Left lung (tissue), 14 donors: ENCODE measurements around the gene KEAP1. TPM values are rescaled to one million over a fixed set of nuclear protein-coding genes. Genes with fewer than 3 reads are reported as not detected.
"Not testable (repeated sequence)": the region's sequence is repeated elsewhere in the genome, so short reads cannot be mapped to it uniquely, and the experiment has no call there.

Experiments
- ATAC-seq: fragments of 200-7000 bp; cut with Tn5 transposase; one replicate; pipeline ENCODE4 v1.9.1; 2020; ENCODE audit warnings: moderate library complexity
- DNase-seq, 4 donors: peaks; one replicate each; pipeline ENCODE4 v3.0.0-alpha.2; 2013 to 2020
- H3K27ac ChIP-seq, 2 donors: fragments of 200-600 bp; sonication (generic) in 1 of 2; one replicate each; pipeline versions ENCODE4 v1.5.0 to v1.8.0; 2020 to 2021
- H3K27me3 ChIP-seq, 2 donors: fragments of 200-600 bp; sonication (generic) in 1 of 2; one replicate each; pipeline versions ENCODE4 v1.5.0 to v1.8.0; 2020 to 2021
- H3K36me3 ChIP-seq, 2 donors: fragments of 200-600 bp; sonication (generic) in 1 of 2; one replicate each; pipeline versions ENCODE4 v1.5.0 to v1.8.0; 2020 to 2021
- H3K4me1 ChIP-seq, 2 donors: fragments of 200-600 bp; one replicate each; pipeline ENCODE4 v1.8.0; 2021
- H3K4me3 ChIP-seq, 2 donors: fragments of 200-600 bp; sonication (generic) in 1 of 2; one replicate each; pipeline versions ENCODE4 v1.5.0 to v1.8.0; 2020 to 2021; ENCODE audit warnings: mild to moderate bottlenecking in 1 of 2
- H3K9me3 ChIP-seq, 2 donors: fragments of 200-600 bp; sonication (generic) in 1 of 2; one replicate each; pipeline versions ENCODE4 v1.5.0 to v1.8.0; 2020 to 2021
- CTCF ChIP-seq, 2 donors: fragments of 200-600 bp; sonication (generic) in 1 of 2; IDR thresholded peaks; one replicate each; pipeline versions ENCODE4 v1.5.0 to v1.8.0; 2021; ENCODE audit warnings: antibody characterized with exemption in 2 of 2
- intact Hi-C, 2 donors: fragments of 100-400 bp; cut with DNase I; formaldehyde crosslinking; loops; one replicate each; pipeline versions ENCODE4 v1.11.2 to v1.14.2; 2022
- long read RNA-seq, 12 donors: library from polyadenylated mRNA in 2 of 12; unstranded in 2 of 12; transcript quantifications; one replicate each; pipeline ENCODE4 v2.0.0 and lab custom pipeline, GENCODE V29; 2019 to 2026
- polyA plus RNA-seq, 6 donors: library from polyadenylated mRNA; unstranded; fragments of 120-200 nt; gene quantifications; one replicate each; pipeline ENCODE4 v1.2.1, GENCODE V29; 2013; ENCODE audit not compliant: insufficient read length in 6 of 6
- total RNA-seq, 2 donors: library from RNA; stranded (reverse); fragmentation: NEBNext Ultra II Directional; extraction: Animal tissue kit (Norgen Biotek cat#: 25700); gene quantifications; one replicate each; pipeline ENCODE4 v1.2.1, GENCODE V29; 2021
- donor health status: DM: no; HTN: yes; CAD: no.
- donor health status: DM: no; HTN: no; CAD: no.

KEAP1 gene
- 10 to 100 TPM; 56.0 to 82.2 TPM for total RNA-seq
- polyA plus RNA-seq, result 10 to 100 TPM; 61.4 to 81.3 (median 75.8) TPM
- long read RNA-seq, donor 1, transcript KEAP1-201 (6 exons, 2,955 nt), result minor isoform, 6 of 65 reads
- long read RNA-seq, donor 1, transcript KEAP1-202 (6 exons, 2,648 nt), result minor isoform, 5 of 65 reads
- long read RNA-seq, donor 1, transcript KEAP1-205 (2 exons, 451 nt), result major isoform, 22 of 65 reads
- long read RNA-seq, donor 1, partial matches to known transcripts, result 32 of 65 reads
- long read RNA-seq, donor 1, other reads (novel, unspliced or antisense), result 0 of 65 reads
- long read RNA-seq, donor 2, transcript KEAP1-201 (6 exons, 2,955 nt), result minor isoform, 5 of 65 reads
- long read RNA-seq, donor 2, transcript KEAP1-202 (6 exons, 2,648 nt), result minor isoform, 6 of 65 reads
- long read RNA-seq, donor 2, transcript KEAP1-205 (2 exons, 451 nt), result major isoform, 14 of 65 reads
- long read RNA-seq, donor 2, partial matches to known transcripts, result 38 of 65 reads
- long read RNA-seq, donor 2, other reads (novel, unspliced or antisense), result 0 of 65 reads
- long read RNA-seq, donor 3, transcript KEAP1-205 (2 exons, 451 nt), result minor isoform, 8 of 34 reads
- long read RNA-seq, donor 3, transcript KEAP1-202 (6 exons, 2,648 nt), result major isoform, 11 of 34 reads
- long read RNA-seq, donor 3, partial matches to known transcripts, result 12 of 34 reads
- long read RNA-seq, donor 3, other reads (novel, unspliced or antisense), result 0 of 34 reads
- long read RNA-seq, donor 4, transcript KEAP1-202 (6 exons, 2,648 nt), result minor isoform, 8 of 39 reads
- long read RNA-seq, donor 4, transcript KEAP1-201 (6 exons, 2,955 nt), result major isoform, 10 of 39 reads
- long read RNA-seq, donor 4, partial matches to known transcripts, result 9 of 39 reads
- long read RNA-seq, donor 4, other reads (novel, unspliced or antisense), result 12 of 39 reads
- long read RNA-seq, donor 5, transcript KEAP1-205 (2 exons, 451 nt), result major isoform, 13 of 51 reads
- long read RNA-seq, donor 5, transcript KEAP1-202 (6 exons, 2,648 nt), result minor isoform, 8 of 51 reads
- long read RNA-seq, donor 5, partial matches to known transcripts, result 28 of 51 reads
- long read RNA-seq, donor 5, other reads (novel, unspliced or antisense), result 0 of 51 reads
- long read RNA-seq, donor 6, transcript KEAP1-205 (2 exons, 451 nt), result major isoform, 14 of 41 reads
- long read RNA-seq, donor 6, transcript KEAP1-202 (6 exons, 2,648 nt), result minor isoform, 8 of 41 reads
- long read RNA-seq, donor 6, partial matches to known transcripts, result 15 of 41 reads
- long read RNA-seq, donor 6, other reads (novel, unspliced or antisense), result 0 of 41 reads
- long read RNA-seq, donor 7, transcript KEAP1-202 (6 exons, 2,648 nt), result minor isoform, 7 of 32 reads
- long read RNA-seq, donor 7, transcript KEAP1-205 (2 exons, 451 nt), result major isoform, 18 of 32 reads
- long read RNA-seq, donor 7, partial matches to known transcripts, result 6 of 32 reads
- long read RNA-seq, donor 7, other reads (novel, unspliced or antisense), result 0 of 32 reads
- long read RNA-seq, donor 8, transcript KEAP1-202 (6 exons, 2,648 nt), result minor isoform, 13 of 53 reads
- long read RNA-seq, donor 8, transcript KEAP1-205 (2 exons, 451 nt), result major isoform, 29 of 53 reads
- long read RNA-seq, donor 8, transcript KEAP1-201 (6 exons, 2,955 nt), result minor isoform, 5 of 53 reads
- long read RNA-seq, donor 8, partial matches to known transcripts, result 5 of 53 reads
- long read RNA-seq, donor 8, other reads (novel, unspliced or antisense), result 0 of 53 reads
- long read RNA-seq, donor 9, result 0 reads
- long read RNA-seq, donor 10, transcript KEAP1-201 (6 exons, 2,955 nt), result minor isoform, 6 of 31 reads
- long read RNA-seq, donor 10, transcript KEAP1-202 (6 exons, 2,648 nt), result major isoform, 17 of 31 reads
- long read RNA-seq, donor 10, partial matches to known transcripts, result 3 of 31 reads
- long read RNA-seq, donor 10, other reads (novel, unspliced or antisense), result 5 of 31 reads
- long read RNA-seq, donor 11, result 0 reads
- long read RNA-seq, donor 12, transcript KEAP1-205 (2 exons, 451 nt), result major isoform, 28 of 36 reads
- long read RNA-seq, donor 12, transcript KEAP1-202 (6 exons, 2,648 nt), result minor isoform, 5 of 36 reads
- long read RNA-seq, donor 12, partial matches to known transcripts, result 0 of 36 reads
- long read RNA-seq, donor 12, other reads (novel, unspliced or antisense), result 0 of 36 reads

GRCh38 chr19:10503002-10503789 is at the start of gene KEAP1:
TSS of gene KEAP1 (minus strand) at chr19:10503356. CDS start at chr19:10500033, 3,323 bp downstream.
- Histone ChIP-seq H3K4me1 (peaks cover 12 to 57% of the 10 kb centered on the region in 2 donors), H3K36me3 (peaks cover 0 to 18% of the 10 kb centered on the region in 2 donors), H3K4me3 (peak within 1 kb of the TSS; percentile 83 to 97), H3K27me3 (no peaks in the 10 kb centered on the region), H3K9me3 (no peaks in the 10 kb centered on the region), H3K27ac (peak within 1 kb of the TSS; percentile 96 to 98)
- ATAC-seq (peak; percentile 18), DNase-seq (peak; percentile 49 to 87 (median 58))
- TF ChIP-seq CTCF (IDR thresholded peaks at IDR 0.05), result no peak
- intact Hi-C loops, result no loop called here

GRCh38 chr19:10552510-10553053 is 49.4 kb upstream of the KEAP1 start:
- ATAC-seq, result peak; percentile 19
- Histone ChIP-seq H3K9me3 (no peaks in the 10 kb centered on the region), H3K27me3 (no peaks in the 10 kb centered on the region), H3K4me3 (no peak overlapping the region), H3K4me1 (peaks cover 0 to 6% of the 10 kb centered on the region in 2 donors), H3K27ac (peak overlapping the region in 1 of 2 donors; percentile 13), H3K36me3 (peaks cover 0 to 99% of the 10 kb centered on the region in 2 donors)
- no peak for DNase-seq
- intact Hi-C loops, result no loop called here
- TF ChIP-seq CTCF (IDR thresholded peaks at IDR 0.05), result no peak

- DNase-seq (no peak), ATAC-seq (peak; percentile 39)
- no peak overlapping the region for H3K27ac ChIP-seq
- H3K4me1 ChIP-seq, result peaks cover 0 to 6% of the 10 kb centered on the region in 2 donors
- no peaks in the 10 kb centered on the region for H3K9me3 ChIP-seq
- peaks cover 0 to 99% of the 10 kb centered on the region in 2 donors for H3K36me3 ChIP-seq
- no peak for TF ChIP-seq CTCF (IDR thresholded peaks at IDR 0.05)
- intact Hi-C loops, result no loop called here
- H3K4me3 ChIP-seq, result no peak overlapping the region
- H3K27me3 ChIP-seq, result no peaks in the 10 kb centered on the region
Measured at GRCh38 chr19:10551698-10552301, 48.6 kb upstream of the KEAP1 start.

GRCh38 chr19:10551006-10551405 is 47.9 kb upstream of the KEAP1 start:
- DNase-seq, H3K9me3 ChIP-seq, H3K27me3 ChIP-seq, H3K4me3 ChIP-seq, intact Hi-C loops, H3K4me1 ChIP-seq, ATAC-seq, H3K27ac ChIP-seq: not testable (repeated sequence)
- H3K36me3 ChIP-seq, result peaks cover 0 to 97% of the 10 kb centered on the region in 2 donors
